Endothelial cell of umbilical vein (primary cell): ENCODE measurements around the gene KLK2. TPM values are rescaled to one million over a fixed set of nuclear protein-coding genes. Genes with fewer than 3 reads are reported as not detected.

Experiments used
- BruUV-seq: library from RNA; stranded (reverse); fragments of 400-500 nt; replicated peaks from 2 replicates; lab custom pipeline; 2021; lab: Mats Ljungman, UMichigan
- CTCF ChIA-PET: fragments of 300-600, 350-600 bp; sonication (Branson Sonifier 250); formaldehyde crosslinking; loops from one replicate; lab custom pipeline; 2021; ENCODE audit warnings: antibody characterized with exemption, inconsistent platforms; lab: Charles Lee
- POLR2A ChIA-PET: fragments of 300-600, 350-600 bp; sonication (Branson Sonifier 250); formaldehyde crosslinking; loops from one replicate; lab custom pipeline; 2021; ENCODE audit warnings: antibody characterized with exemption, inconsistent platforms; lab: Charles Lee
- DNase-seq: peaks from one replicate; pipeline ENCODE4 v3.0.0-alpha.2; 2011; ENCODE audit warnings: low read depth, low spot score
- FAIRE-seq: peaks from 2 replicates; lab custom pipeline; 2011; peaks lifted over from hg19 to GRCh38; lab: Jason Lieb, UNC
- H2AFZ ChIP-seq: 2 replicates; pipeline ENCODE4 v1.6.0; 2012; ENCODE audit warnings: low read depth, low read length, control low read depth, inconsistent platforms
- H3K27ac ChIP-seq: 2 replicates; pipeline ENCODE4 v1.5.1; 2011; ENCODE audit warnings: low read depth, mild to moderate bottlenecking, control low read depth, low read length, moderate library complexity; ENCODE audit not compliant: insufficient read depth
- H3K27me3 ChIP-seq, 2 experiments: 2 replicates each; pipeline versions ENCODE4 v1.6.0 to v1.6.1; 2011; ENCODE audit warnings: low read length in 2 of 2, mixed read lengths in 1 of 2; ENCODE audit not compliant: control insufficient read depth in 2 of 2, insufficient read depth in 2 of 2
- H3K36me3 ChIP-seq, 2 experiments: 2 replicates in 1 of 2; 3 replicates in 1 of 2; pipeline ENCODE4 v1.5.1; 2011; ENCODE audit warnings: low read length in 2 of 2, mild to moderate bottlenecking in 1 of 2, moderate library complexity in 1 of 2; ENCODE audit not compliant: control insufficient read depth in 2 of 2, insufficient read depth in 2 of 2; ENCODE audit errors: extremely low read depth in 1 of 2
- H3K4me1 ChIP-seq: 3 replicates; pipeline ENCODE4 v1.5.1; 2011; ENCODE audit warnings: mild to moderate bottlenecking, low read length; ENCODE audit not compliant: control insufficient read depth, insufficient read depth; ENCODE audit errors: extremely low read depth
- H3K4me2 ChIP-seq: 2 replicates; pipeline ENCODE4 v1.6.1; 2011; ENCODE audit warnings: low read length, control low read depth, mixed read lengths; ENCODE audit not compliant: insufficient read depth
- H3K4me3 ChIP-seq, 3 experiments: fragments of 200-600 bp in 1 of 3; sonication (generic), shearing (Covaris generic) in 1 of 3; replicated peaks in 1 of 3; 2 replicates each; pipeline ENCODE4 v1.5.1; 2011 to 2016; ENCODE audit warnings: control low read depth in 3 of 3, low read length in 3 of 3, mild to moderate bottlenecking in 2 of 3, inconsistent platforms in 1 of 3, low read depth in 1 of 3, moderate library complexity in 1 of 3; ENCODE audit not compliant: insufficient read depth in 1 of 3
- H3K79me2 ChIP-seq: 2 replicates; pipeline ENCODE4 v1.6.0; 2012; ENCODE audit warnings: low read length, inconsistent platforms; ENCODE audit not compliant: control insufficient read depth, insufficient read depth
- H3K9ac ChIP-seq: replicated peaks from 2 replicates; pipeline ENCODE3; 2011; ENCODE audit warnings: low read length, control low read depth; ENCODE audit not compliant: insufficient read depth; ENCODE audit errors: extremely low read depth
- H3K9me1 ChIP-seq: replicated peaks from 3 replicates; pipeline ENCODE4 v1.6.0; 2011; ENCODE audit warnings: mild to moderate bottlenecking, low read length; ENCODE audit not compliant: control insufficient read depth, insufficient read depth; ENCODE audit errors: extremely low read depth
- H3K9me3 ChIP-seq: replicated peaks from 2 replicates; pipeline ENCODE4 v1.5.1; 2012; ENCODE audit warnings: low read length, inconsistent platforms; ENCODE audit not compliant: control insufficient read depth, insufficient read depth
- H4K20me1 ChIP-seq: replicated peaks from 2 replicates; pipeline ENCODE3; 2011; ENCODE audit warnings: mild to moderate bottlenecking, low read length; ENCODE audit not compliant: control insufficient read depth, insufficient read depth; ENCODE audit errors: extremely low read depth
- EZH2 ChIP-seq: IDR thresholded peaks from 2 replicates; pipeline ENCODE4 v1.6.1; 2012; ENCODE audit warnings: borderline replicate concordance, low read depth, mild to moderate bottlenecking, moderate library complexity, low read length, inconsistent platforms; ENCODE audit not compliant: severe bottlenecking
- FOS ChIP-seq: IDR thresholded peaks from 2 replicates; pipeline ENCODE4 v1.6.1; 2011; ENCODE audit warnings: mild to moderate bottlenecking, low read length, moderate library complexity, borderline replicate concordance; ENCODE audit not compliant: insufficient read depth
- dilution Hi-C: fragments of 300-500 bp; cut with MboI; formaldehyde crosslinking; loops from one replicate; pipeline ENCODE4 v1.15.0; 2019; ENCODE audit warnings: low sequenced_read_pairs; ENCODE audit not compliant: extremely low pct_ligation_motif_present
- intact Hi-C: fragments of 100-400 bp; cut with micrococcal nuclease; formaldehyde crosslinking; loops from one replicate; pipeline ENCODE4 v1.10.0; 2022
- polyA plus RNA-seq, 4 experiments: library from polyadenylated mRNA; depleted of rRNA in 3 of 4; stranded (reverse) in 3 of 4; unstranded in 1 of 4; fragments of >200 nt; gene quantifications; 2 replicates each; pipeline versions ENCODE4 v1.2.1 to v1.2.3, GENCODE V29; 2011 to 2012; ENCODE audit warnings: missing spikeins in 1 of 4
- total RNA-seq: library from RNA; stranded (reverse); gene quantifications from 2 replicates; pipeline ENCODE4 v1.2.3, GENCODE V29; 2021
- TF ChIP-seq, protein P1 (sequence below), 2 donors: IDR thresholded peaks; 1 replicate in 1 of 2; 2 replicates in 1 of 2; pipeline ENCODE4 v1.5.1; 2011; ENCODE audit warnings: low read length in 2 of 2, mild to moderate bottlenecking in 2 of 2, moderate library complexity in 2 of 2, control low read depth in 1 of 2, inconsistent platforms in 1 of 2, low read depth in 1 of 2; ENCODE audit not compliant: insufficient read depth in 1 of 2; ENCODE audit errors: extremely low read depth in 1 of 2

KLK2 gene
- total and polyA plus RNA-seq, 2 donors (not counting 3 experiments of a cell fraction or from before 2014, with no cell fraction given): not detected

DNA sequence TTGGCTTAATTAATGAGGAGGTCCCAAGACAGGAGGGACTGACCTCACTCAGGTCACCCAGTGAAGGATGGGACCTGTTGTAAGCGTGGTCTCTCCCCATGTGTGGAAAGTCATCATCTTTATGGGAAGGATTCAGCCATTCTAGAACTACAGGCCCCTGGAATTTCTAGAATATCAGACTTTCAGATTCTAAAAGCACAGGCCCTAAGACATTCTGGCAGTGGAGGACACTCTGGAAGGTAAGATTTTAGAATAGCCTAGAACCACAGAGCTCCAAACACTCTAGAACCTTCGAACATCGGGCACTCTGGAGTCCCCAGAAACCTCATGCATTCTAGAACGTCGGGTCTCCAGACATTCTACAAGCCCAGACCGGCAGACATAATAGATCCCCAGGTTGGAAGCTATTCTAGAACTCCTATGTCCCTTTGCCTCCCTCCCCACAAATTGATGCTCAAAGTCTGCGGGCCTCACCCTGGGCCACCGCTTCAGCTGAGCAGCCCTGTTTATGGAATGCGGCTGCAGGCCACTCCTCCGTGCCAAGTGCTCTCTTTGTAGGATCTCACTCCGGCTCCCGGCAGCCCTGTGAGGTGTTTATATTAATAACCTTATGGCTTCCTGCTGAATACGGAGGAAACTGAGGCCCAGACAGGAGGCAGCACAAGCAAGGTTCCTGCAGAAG lies 38.0 kb upstream of the KLK2 start:
- DNase-seq: no peak
- Histone ChIP-seq H3K27me3 (no peaks in the 10 kb centered on the region), H3K27ac (no peak overlapping the region), H3K79me2 (no peaks in the 10 kb centered on the region), H3K4me3 (peak overlapping the region; percentile 5 to 61 (median 60)), H3K4me1 (peaks cover 4% of the 10 kb centered on the region), H2AFZ (peak overlapping the region; percentile 97), H3K9me3 (no peaks in the 10 kb centered on the region), H3K9me1 (no peaks in the 10 kb centered on the region), H3K9ac (no peak overlapping the region), H3K4me2 (peak overlapping the region; percentile 58), H4K20me1 (no peaks in the 10 kb centered on the region), H3K36me3 (no peaks in the 10 kb centered on the region)
- no TSS peak for BruUV-seq
- ChIA-PET CTCF (no interaction called here), POLR2A (no interaction called here)
- dilution Hi-C loops (no loop called here), intact Hi-C loops (loop anchor here (1.0 kb wide), 1 partner anchor 30 kb away; no protein-coding TSS in a partner anchor)
- TF ChIP-seq, protein P1, sequence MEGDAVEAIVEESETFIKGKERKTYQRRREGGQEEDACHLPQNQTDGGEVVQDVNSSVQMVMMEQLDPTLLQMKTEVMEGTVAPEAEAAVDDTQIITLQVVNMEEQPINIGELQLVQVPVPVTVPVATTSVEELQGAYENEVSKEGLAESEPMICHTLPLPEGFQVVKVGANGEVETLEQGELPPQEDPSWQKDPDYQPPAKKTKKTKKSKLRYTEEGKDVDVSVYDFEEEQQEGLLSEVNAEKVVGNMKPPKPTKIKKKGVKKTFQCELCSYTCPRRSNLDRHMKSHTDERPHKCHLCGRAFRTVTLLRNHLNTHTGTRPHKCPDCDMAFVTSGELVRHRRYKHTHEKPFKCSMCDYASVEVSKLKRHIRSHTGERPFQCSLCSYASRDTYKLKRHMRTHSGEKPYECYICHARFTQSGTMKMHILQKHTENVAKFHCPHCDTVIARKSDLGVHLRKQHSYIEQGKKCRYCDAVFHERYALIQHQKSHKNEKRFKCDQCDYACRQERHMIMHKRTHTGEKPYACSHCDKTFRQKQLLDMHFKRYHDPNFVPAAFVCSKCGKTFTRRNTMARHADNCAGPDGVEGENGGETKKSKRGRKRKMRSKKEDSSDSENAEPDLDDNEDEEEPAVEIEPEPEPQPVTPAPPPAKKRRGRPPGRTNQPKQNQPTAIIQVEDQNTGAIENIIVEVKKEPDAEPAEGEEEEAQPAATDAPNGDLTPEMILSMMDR (IDR thresholded peaks at IDR 0.05; ENCODE audit: extremely low read depth in 1 of 2, insufficient read depth in 1 of 2, low read depth in 1 of 2, low read length in 2 of 2): no peak
- TF ChIP-seq FOS (no peak), EZH2 (peak; percentile 12)
- no peak for FAIRE-seq
